ENCODE data around the gene PDE2A. TPM values are rescaled to one million over a fixed set of nuclear protein-coding genes. Genes with fewer than 3 reads are reported as not detected.

PDE2A gene
- total and polyA plus RNA-seq, 2 of the 4 experiments (the other 2 are of a cell fraction): 0.02 TPM; not detected in 1

- in situ Hi-C loops (cut with MboI; ENCODE audit: low sequenced_read_pairs): no loop called here
- no peak overlapping the region for H2AK9ac ChIP-seq (replicated peaks; ENCODE audit: low read depth, low read length, poor library complexity)
- no peak overlapping the region for H3K18ac ChIP-seq (ENCODE audit: low read depth, low read length)
- H2BK120ac ChIP-seq (ENCODE audit: low read depth, low read length): no peak overlapping the region
- no peak overlapping the region for H3K9ac ChIP-seq (ENCODE audit: low read depth, low read length)
- H3K4me1 ChIP-seq (ENCODE audit: control insufficient read depth, insufficient read depth, low read length): peaks cover 27% of the 10 kb centered on the region
- TF ChIP-seq RFX5 (IDR thresholded peaks at IDR 0.05; ENCODE audit: low read depth, low read length): no peak
- TF ChIP-seq RCOR1 (IDR thresholded peaks at IDR 0.05; ENCODE audit: insufficient replicate concordance, low read length): no peak
- no peak for TF ChIP-seq MAFK (IDR thresholded peaks at IDR 0.05; ENCODE audit: low read depth, low read length)
- TF ChIP-seq SMC3 (IDR thresholded peaks at IDR 0.05; ENCODE audit: low read depth, low read length): no peak
- TF ChIP-seq, protein P1, sequence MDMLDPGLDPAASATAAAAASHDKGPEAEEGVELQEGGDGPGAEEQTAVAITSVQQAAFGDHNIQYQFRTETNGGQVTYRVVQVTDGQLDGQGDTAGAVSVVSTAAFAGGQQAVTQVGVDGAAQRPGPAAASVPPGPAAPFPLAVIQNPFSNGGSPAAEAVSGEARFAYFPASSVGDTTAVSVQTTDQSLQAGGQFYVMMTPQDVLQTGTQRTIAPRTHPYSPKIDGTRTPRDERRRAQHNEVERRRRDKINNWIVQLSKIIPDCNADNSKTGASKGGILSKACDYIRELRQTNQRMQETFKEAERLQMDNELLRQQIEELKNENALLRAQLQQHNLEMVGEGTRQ (IDR thresholded peaks at IDR 0.05; ENCODE audit: low read depth, low read length): no peak
- no peak for TF ChIP-seq RAD21 (IDR thresholded peaks at IDR 0.05; ENCODE audit: low read length)
- TF ChIP-seq POLR2A (IDR thresholded peaks at IDR 0.05; ENCODE audit: low read depth, low read length): no peak
- TF ChIP-seq ELK1 (IDR thresholded peaks at IDR 0.05; ENCODE audit: borderline replicate concordance, low read depth, low read length): no peak
- no peak for TF ChIP-seq CEBPB (IDR thresholded peaks at IDR 0.05; ENCODE audit: low read depth, low read length)
- TF ChIP-seq NFE2L2 (IDR thresholded peaks at IDR 0.05; ENCODE audit: low read depth, low read length): no peak
- TF ChIP-seq MAZ (IDR thresholded peaks at IDR 0.05; ENCODE audit: borderline replicate concordance, low read depth, low read length): no peak
- no peak for TF ChIP-seq FOS (IDR thresholded peaks at IDR 0.05; ENCODE audit: low read depth, low read length)
- TF ChIP-seq, protein P2, sequence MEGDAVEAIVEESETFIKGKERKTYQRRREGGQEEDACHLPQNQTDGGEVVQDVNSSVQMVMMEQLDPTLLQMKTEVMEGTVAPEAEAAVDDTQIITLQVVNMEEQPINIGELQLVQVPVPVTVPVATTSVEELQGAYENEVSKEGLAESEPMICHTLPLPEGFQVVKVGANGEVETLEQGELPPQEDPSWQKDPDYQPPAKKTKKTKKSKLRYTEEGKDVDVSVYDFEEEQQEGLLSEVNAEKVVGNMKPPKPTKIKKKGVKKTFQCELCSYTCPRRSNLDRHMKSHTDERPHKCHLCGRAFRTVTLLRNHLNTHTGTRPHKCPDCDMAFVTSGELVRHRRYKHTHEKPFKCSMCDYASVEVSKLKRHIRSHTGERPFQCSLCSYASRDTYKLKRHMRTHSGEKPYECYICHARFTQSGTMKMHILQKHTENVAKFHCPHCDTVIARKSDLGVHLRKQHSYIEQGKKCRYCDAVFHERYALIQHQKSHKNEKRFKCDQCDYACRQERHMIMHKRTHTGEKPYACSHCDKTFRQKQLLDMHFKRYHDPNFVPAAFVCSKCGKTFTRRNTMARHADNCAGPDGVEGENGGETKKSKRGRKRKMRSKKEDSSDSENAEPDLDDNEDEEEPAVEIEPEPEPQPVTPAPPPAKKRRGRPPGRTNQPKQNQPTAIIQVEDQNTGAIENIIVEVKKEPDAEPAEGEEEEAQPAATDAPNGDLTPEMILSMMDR (conservative IDR thresholded peaks at IDR 0.05; ENCODE audit: low read depth, low read length): no peak
- TF ChIP-seq BHLHE40 (IDR thresholded peaks at IDR 0.05; ENCODE audit: low read depth, low read length): no peak
- no peak for TF ChIP-seq CHD1 (IDR thresholded peaks at IDR 0.05; ENCODE audit: low read depth, low read length)
- TF ChIP-seq MXI1 (IDR thresholded peaks at IDR 0.05; ENCODE audit: borderline replicate concordance, low read depth, low read length): no peak
- POLR2A ChIA-PET (ENCODE audit: unreplicated experiment): no interaction called here
- H3K4me2 ChIP-seq (ENCODE audit: low read depth, low read length): no peak overlapping the region
- H2BK5ac ChIP-seq (ENCODE audit: low read depth, low read length, poor library complexity, severe bottlenecking): no peak overlapping the region
- BruUV-seq (replicated peaks): no TSS peak
- no peak overlapping the region for H4K91ac ChIP-seq (ENCODE audit: insufficient read depth, low read depth, low read length)
- no peak overlapping the region for H2AK5ac ChIP-seq (ENCODE audit: low read depth, low read length)
- H4K8ac ChIP-seq (ENCODE audit: low read depth in 2 of 2, low read length in 2 of 2): no peak overlapping the region
- H3K27ac ChIP-seq (ENCODE audit: insufficient read depth, low read length): no peak overlapping the region
- dilution Hi-C loops (cut with HindIII; ENCODE audit: low sequenced_read_pairs, unreplicated experiment): no loop called here
- H3K56ac ChIP-seq (ENCODE audit: extremely low read depth, insufficient read depth, low read length): no peak overlapping the region
- peaks cover 38 to 94% of the 10 kb centered on the region in 2 experiments for H3K79me1 ChIP-seq (ENCODE audit: low read depth in 1 of 2, low read length in 2 of 2)
- peaks cover 76% of the 10 kb centered on the region for H4K20me1 ChIP-seq (ENCODE audit: insufficient read depth, low read length)
- ATAC-seq (ENCODE audit: low read depth) (no peak), DNase-seq (no peak)
- no peak overlapping the region for H2AFZ ChIP-seq (replicated peaks; ENCODE audit: low read length, poor library complexity)
- no peak overlapping the region for H3K23ac ChIP-seq (ENCODE audit: low read depth, low read length)
- no peaks in the 10 kb centered on the region for H3K27me3 ChIP-seq (ENCODE audit: control insufficient read depth, insufficient read depth, low read length)
- no peaks in the 10 kb centered on the region for H3K9me3 ChIP-seq (ENCODE audit: control insufficient read depth, insufficient read depth, low read length)
- H2BK20ac ChIP-seq (ENCODE audit: low read depth, low read length): no peak overlapping the region
- H3K4me3 ChIP-seq (ENCODE audit: insufficient read depth, low read depth, low read length): no peak overlapping the region
- intact Hi-C loops (cut with micrococcal nuclease): no loop called here
- peaks cover 27% of the 10 kb centered on the region for H3K9me1 ChIP-seq (ENCODE audit: insufficient read depth, low read length)
- H3K36me3 ChIP-seq (ENCODE audit: control insufficient read depth, insufficient read depth, low read length): peaks cover 16% of the 10 kb centered on the region
- CTCF ChIA-PET: no interaction called here
- no peak overlapping the region for H3K14ac ChIP-seq (replicated peaks; ENCODE audit: low read depth, low read length)
- no peak overlapping the region for H3K4ac ChIP-seq (ENCODE audit: low read depth, low read length)
- H4K5ac ChIP-seq (ENCODE audit: low read depth, low read length): no peak overlapping the region
- no peak overlapping the region for H2BK15ac ChIP-seq (ENCODE audit: low read depth, low read length)
- 100% methylated on average over 3 of the region's 9 CpGs; no CpG with 5 or more reads in 1 of the 2 experiments for WGBS, 2 experiments (ENCODE audit: extremely low coverage in 2 of 2, insufficient read length in 1 of 2)
Measured at GRCh38 chr11:72718101-72718501, 43.9 kb upstream of the PDE2A start.

Data from IMR-90 (cell line).